Measurements from ENCODE around the gene LAMA2.

The LAMA2 gene

DNA sequence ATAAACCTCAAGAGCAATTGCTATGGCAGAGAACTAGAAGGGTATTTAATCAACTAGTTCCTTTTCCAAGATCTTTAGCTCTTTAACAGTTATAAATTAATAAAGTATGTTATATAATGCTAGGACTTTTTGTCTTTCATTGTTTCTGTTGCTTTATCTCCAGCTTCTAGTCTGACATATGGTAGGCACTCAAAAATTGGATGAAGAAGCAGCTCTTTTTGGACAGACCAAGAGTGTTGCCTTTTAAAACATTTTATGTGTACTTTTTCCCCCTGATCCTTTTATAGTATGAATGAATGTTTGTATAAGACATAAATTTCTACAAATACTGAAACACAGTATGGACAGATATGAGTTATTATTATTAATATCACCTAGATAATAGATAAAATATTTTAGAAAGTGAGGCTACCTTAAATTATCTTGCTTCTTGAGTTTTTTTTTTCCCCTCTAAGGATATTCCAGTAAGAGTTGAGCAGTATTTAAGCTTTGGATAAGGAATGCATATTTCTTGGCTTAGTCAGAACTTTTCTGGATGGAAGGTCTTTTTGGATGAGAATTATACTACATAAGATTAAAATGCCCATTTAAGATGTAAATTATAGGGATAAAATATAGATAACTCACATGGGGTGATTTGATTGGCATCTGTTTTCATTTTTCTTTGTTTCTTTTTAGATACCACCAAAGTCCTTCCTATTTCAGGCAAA lies 16.6 kb downstream of the LAMA2 start:
- no peak for DNase-seq (ENCODE audit: low read depth)

DNA sequence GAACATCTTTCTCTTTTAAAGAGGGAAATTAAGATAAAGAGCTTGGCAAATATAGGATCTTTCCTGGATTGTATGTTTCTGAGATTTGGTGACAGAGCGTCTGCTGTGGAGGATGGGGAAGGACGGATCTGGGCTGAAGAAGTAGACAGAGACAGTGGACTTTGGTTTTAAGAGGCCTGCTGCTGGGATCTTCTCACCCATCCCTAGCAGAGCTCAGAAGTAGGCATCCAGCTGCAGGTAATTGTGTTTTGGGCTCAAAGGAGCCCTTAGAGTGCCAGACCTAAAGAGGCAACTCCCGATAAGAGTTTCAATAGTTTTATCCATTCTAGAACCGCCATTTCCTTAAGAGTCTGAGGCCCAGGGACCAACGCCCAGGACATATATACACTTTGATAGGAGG lies 20.8 kb downstream of the LAMA2 start:
- no peak for DNase-seq (ENCODE audit: low read depth)

DNA sequence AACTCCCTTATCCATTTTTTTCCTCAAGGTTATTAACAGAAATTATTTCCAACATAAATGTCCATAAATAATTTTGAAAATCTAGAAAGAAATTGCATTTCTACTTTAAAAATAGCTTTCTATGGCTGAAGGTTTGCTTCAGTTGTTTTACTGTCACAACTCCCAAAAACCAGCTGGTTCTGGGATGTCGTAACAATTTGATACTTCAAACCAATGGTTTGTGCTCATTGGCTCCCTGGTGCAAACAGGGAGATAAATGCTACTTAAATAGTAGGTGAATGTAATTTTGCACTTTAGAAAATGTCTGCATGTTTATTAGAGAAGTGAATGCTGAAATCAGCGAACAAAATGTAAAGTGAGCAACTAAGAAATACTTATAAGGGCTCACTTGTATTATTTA lies 31.1 kb downstream of the LAMA2 start:
- no peak for DNase-seq (ENCODE audit: low read depth)

DNA sequence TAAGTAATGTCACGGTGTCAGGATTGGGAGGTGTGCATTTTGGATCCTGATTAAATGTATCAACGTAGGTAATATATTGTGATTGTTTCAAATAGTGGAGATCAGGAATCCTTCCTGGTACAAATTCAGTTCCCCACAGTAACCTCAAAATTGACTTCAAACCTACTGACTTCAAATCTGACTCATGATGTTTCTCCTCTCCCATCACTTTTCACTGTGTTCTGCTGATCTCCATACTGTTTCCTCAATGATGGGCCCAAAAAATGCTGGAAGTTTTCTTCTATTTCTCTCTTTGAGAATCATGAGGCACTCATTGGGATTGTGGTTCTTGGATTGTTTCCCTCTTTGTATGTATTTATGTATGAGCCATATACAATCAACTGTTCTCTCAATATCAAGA lies 35.9 kb downstream of the LAMA2 start:
- DNase-seq (ENCODE audit: low read depth): no peak

DNA sequence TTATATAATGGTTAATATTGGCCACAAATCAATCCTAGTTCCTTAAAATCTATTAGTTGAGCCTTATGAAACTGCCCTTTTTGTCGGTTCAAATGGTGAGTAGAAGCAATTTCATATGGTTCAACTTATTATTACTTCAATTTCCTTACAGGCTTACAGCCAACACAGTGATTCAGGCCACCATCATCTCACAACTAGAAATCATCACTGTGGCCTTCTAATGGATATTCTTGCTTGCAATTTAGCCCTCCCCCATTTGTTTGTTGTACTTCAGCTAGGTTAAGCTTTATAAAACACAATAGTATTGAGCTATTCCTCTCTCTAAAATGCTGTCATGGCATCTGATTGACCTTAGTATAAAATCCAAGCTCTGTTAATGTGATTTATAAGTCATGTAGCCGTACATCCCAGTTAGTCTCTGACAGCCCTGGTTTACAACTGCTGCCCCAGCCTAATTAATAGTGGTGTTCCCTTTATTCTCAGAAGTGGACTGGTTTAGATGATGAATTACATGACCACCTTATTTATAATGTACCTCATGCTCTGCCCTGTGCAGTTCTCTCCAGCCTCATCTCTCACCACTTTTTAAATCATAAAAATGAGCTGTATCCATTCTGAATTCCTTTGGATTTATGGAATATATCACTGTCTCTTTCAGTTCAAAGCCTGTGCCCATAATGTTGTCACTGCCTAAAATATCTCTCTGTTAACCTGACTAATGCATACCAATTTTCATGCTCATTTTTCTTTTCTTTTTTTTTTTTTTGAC lies 36.7 kb downstream of the LAMA2 start:
- no peak for DNase-seq (ENCODE audit: low read depth)

DNA sequence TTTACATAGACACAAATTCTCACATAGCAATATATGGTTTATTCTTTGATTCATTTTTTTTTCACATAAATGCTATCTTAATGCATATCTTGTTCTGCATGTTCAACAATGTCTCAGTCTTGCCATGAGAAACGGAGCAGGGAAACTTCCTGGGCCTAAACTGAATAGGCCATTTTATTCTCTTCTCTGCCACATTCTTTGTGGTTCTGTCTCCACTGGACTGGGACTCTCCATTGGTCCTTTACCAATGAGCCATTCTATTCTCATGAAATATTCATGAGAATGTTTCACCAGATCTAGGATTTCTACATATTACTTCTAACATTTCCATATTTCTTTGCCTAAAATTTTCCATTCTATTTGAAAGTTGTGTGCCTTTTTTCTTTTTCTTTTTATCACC lies 42.8 kb downstream of the LAMA2 start:
- DNase-seq (ENCODE audit: low read depth): no peak

DNA sequence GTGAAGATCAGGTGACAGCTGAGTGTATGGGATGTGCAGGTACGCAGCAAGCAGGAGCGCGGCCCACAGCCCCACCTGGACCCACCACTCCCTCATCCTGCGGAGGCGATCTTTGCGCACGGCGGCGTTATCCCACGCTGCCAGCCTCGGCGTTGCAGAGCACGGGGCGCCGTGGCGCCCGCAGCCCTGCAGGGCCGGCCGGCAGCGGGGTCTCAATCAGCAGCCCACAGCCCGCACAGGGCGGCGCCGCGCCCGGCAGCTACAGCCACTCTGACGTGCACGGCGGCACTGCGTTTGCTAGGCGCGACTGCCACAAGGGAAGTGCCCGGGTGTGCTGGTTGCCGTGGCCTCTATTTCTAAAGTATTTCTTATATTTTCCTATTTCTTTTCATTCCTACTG lies 46.9 kb downstream of the LAMA2 start:
- DNase-seq (ENCODE audit: low read depth): no peak

DNA sequence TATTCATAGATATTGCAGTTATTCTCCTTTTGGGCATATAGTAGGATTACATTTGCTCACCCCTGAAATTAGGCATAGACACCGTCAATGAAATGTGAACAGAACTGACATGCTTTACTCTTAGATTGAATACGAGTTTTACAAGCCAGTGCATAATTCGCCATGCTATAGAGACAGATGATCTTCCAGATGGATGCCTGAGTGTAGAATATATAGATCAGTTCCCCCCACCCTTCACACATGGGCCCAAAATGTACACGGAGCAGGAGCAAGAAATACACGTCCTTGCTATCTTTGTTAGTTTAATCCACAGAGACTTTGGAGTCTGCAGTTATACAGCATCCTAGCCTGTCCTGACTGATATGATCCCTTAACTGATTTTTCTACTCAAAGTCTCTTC lies 47.4 kb downstream of the LAMA2 start:
- no peak for DNase-seq (ENCODE audit: low read depth)

DNA sequence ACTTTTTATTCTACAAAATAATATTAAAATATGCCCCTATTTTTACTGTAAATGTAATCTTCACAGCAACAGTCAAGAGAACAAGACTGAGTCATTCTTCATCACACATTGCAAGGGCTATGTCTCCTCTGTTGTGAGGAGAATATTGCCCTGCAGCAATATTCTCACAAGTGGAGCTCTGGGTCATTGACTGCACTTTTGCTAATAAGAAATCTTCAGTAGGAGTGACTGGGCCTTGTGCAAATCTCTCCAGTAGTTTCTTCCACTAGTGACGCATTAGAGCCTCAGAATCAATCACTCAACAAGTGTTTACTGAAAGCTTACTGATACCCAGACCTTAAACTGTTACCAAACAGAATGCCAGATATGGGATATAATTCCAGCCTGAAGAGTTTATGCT lies 49.1 kb downstream of the LAMA2 start:
- no peak for DNase-seq (ENCODE audit: low read depth)

DNA sequence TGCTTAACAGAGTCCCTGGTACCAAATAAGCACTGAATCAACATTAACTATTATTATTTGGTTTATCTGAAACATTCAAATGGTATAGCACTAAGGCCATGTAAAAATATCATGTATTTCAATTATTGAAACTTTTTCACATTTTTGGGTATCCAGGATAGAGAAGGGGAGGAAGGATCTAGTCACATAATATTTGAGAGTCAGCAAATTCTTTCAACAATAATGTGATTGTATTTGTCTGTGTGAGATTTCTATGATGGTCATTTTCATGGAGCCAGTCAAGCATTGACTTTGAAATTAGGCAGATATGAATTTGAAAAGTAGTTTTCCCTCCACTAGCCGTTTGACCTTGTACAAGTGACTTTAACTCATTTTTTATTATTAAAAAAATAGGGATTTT lies 67.9 kb downstream of the LAMA2 start:
- no peak for DNase-seq (ENCODE audit: low read depth)

DNA sequence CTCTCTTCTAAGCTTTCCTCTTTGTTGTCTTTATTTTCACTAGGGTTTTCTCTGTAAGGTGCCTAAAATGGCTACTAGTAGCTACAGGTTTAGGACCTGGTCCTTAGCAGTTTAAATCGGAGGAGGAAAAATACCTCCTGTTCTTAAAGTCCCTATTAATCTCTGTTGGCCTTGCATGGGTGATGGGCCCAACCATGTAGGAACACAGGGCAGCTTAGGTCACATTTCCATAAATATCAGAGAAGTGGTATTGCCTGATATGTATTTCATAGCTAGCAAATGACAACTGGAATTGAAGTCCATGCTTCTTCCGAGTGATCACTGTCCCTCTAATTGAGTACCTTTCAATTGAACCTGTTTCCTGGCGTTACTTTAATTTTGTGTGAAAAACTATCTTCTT lies 70.0 kb downstream of the LAMA2 start:
- no peak for DNase-seq (ENCODE audit: low read depth)

DNA sequence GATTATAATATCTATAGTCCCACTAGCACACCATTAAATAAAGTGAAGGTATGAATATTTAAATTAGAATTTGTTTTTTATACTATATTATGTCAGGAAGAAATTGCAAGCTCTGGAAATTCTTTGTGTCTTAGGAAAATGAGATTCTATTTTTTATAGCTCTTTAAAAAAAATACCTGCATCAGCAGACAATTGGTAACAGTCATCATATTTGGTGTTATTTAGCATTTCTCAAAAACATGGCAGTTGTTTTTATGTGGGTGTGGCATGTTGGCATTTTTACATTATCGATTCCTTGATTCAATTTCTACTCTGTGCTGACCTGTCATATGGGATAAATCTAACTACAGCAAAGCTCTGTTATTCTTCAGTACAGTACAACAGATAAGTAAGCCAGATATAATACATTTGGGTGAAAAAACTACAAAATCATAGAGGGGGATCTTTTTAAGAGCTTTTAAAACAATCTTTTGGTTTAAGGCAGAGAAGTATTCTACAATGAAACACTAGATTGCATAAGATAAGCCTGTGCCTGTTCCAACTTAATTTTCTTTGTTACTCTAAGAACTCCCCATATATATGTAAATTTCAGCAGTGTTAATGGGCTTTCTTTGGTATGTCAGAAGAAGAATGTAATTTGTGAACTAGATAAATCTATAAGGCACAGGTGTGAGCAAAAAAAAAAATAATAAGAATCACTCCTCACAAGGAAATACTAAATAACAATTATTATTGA lies 71.5 kb downstream of the LAMA2 start:
- DNase-seq (ENCODE audit: low read depth): no peak

DNA sequence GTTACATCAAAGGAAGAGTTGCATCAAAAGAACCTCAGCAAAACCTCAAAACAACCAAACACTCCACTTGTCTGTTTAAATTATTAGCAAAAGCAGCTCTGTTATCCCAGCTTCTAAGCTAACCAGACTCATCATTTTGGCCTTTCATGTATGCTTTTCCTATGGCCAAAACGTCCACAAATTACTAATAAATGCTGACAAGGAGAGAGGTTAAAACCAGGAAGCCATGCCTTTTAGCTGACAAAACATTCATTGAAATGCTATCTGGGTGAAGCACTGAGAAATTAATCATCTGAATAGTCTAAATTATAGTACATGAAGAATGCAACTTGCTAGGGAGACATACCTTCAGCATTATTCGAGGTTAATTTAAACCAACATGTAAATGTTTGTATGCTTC lies 80.6 kb downstream of the LAMA2 start:
- DNase-seq (ENCODE audit: low read depth): no peak

DNA sequence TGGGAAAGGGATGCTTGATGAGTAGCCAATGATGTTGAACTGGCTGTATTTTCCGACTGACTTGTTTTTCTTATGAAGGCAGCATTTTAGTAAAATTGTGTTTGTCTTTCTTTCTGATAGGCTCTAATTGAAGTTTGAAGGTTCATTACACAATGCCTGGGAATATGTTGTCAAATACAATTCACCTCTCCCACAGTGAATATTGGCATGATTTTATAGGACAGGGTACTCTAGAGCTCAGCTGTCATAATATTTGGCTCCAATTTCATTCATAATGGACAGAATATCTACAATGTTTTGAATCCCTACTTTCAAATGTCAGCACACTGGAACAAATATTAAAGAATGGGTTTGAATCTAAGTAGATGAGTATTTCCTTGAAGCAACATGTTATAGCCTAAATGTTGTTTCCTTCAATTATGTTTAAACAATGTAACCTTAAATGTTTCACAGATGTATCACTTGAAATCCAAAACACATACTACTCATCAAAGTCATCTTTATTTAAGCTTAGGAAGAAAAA lies 81.4 kb downstream of the LAMA2 start:
- no peak for DNase-seq (ENCODE audit: low read depth)

DNA sequence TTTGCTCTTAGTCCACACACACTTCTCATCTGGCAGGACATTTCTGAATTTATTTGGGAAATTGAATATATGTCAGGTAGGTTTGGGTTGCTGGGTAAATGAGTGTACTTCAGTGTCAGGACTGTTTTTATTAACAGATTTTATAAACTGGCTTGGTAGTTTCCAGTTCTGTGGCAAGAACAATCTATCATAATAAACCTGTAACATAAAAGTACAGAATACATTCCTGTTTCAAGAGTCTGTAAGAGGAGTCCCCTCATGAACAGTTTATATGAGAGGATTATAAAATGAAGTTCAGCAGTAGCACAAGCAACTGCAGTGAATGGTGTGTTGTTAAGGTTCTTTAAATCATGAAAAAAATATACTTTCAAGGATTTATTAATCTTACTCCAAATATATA lies 81.8 kb downstream of the LAMA2 start:
- no peak for DNase-seq (ENCODE audit: low read depth)

DNA sequence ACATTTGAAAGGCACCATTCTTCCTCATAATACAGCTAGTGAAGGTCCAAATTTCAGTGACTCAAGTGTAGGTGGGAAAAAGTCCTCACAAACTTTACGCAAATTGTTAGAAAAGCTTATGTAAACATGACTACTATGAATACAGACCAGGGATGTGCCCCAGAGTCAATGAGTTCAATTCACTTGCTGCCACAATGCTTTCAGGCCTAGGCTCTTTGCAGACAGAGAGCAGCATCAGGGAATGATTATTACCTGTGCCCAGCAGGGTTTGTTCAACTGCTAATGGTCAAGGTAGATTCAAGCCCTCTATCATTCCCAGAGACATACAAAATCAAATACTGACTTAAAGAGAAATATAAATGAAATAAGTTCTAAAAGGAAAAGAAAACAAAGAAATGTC lies 84.0 kb downstream of the LAMA2 start:
- no peak for DNase-seq (ENCODE audit: low read depth)

DNA sequence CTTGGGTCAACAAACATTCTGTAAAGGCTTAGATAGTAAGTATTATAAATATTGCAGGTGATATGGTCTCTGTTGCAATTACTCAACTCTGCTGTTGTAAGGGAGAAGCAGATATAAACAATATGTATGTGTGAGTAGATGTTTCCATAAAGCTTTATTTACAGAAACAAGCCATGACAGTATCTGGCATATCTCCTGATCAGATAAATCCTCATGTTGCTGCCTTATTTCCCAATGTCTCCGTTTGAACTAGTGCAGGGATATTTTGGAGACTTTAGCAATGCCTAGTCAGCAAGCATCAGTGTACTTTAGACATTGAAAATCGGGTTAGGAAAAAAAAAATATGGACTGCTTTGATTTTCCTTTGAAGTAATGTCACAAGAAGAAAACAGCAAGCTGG lies 96.1 kb downstream of the LAMA2 start:
- DNase-seq (ENCODE audit: low read depth): no peak

DNA sequence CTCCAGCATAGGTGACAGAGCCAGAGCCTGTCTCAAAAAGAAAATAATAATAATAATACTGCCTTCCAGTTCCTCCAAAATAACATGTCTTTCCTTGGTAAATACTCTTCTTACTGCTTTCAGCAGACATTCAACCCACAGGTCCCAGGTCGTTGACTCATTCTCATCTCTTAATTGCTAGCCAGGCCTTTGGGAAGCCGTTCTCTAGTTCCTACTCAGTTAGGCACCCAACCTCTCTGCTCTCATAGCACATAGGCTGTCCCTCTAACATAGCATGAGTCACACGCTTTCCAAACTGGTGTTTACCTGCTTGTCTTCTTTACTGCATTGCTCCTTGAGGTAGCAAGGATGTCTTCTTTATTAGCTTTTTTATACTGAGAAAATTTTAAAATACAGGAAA lies 98.8 kb downstream of the LAMA2 start:
- no peak for DNase-seq (ENCODE audit: low read depth)

DNA sequence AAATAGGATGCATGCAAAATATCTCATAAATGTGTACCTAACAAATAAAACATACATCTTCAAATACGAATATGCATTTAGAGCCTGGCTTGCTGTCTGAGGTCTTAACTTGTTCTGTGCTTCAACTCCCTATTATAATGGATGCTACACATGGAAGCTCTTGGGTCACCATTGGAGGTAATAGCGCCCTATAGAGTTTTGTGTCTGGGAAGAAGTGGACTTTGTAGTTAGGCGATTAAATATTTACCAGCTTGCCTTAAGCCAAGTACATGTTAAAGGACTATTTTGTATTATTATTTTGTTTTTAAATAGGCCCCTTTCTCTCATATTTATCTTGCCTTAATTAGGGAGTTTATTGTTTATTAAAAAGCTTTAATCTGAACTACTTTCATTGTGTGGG lies 107.4 kb downstream of the LAMA2 start:
- no peak for DNase-seq (ENCODE audit: low read depth)

DNA sequence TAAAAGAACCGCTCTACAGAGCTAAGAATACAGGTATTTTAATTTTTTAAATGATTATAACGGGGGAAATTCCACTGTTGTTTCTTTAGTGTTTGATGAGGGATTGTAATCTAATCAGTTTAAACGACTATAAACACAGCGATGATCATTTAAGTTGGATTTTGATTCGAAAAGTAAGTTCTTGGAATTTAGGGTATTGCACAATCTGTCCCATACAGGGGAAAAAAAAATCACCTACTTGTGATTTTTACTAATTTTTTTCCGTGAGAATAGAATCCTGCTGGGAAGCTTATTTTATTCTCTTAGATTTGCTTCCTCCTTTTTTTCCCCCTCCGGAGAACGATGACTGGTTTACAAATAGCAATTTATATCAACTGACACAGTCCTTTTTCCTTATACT lies 108.0 kb downstream of the LAMA2 start:
- no peak for DNase-seq (ENCODE audit: low read depth)

DNA sequence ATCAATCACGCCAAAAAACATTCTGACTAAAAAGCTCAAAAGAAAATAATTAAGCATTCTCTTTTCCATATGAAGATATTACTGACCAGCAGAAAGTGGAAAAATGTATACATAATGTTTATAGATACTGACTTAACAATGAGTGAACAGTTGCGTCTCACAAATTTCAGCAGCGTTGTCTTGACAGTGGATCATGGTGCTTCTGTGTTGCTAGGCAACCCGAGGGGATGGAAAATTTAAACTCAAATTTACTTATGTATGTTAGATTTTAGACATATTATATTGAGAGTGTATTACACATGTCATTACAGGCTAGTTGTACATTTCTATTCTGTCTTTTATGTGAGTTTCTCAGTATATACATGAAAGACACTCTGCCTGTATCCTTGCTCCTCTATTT lies 110.2 kb downstream of the LAMA2 start:
- no peak for DNase-seq (ENCODE audit: low read depth)

DNA sequence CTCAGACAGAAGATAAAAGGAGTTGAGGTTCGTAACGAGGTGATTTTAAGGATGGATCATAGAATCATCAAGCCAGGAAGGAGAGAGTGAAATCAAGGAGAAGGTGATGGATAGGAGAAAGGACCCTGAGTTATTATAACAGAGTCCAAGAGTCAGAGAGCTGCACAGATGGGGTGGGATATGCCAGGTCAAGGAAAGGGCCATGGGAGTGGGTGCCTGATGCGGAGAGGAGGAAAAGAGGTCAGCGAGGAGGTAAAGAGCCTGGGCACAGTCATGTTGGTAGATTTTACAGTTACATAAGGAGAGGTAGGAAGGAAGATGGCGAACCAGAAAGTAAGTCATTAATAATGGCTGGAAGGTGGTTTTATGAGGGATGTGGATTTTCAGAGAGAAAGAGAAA lies 114.9 kb downstream of the LAMA2 start:
- no peak for DNase-seq (ENCODE audit: low read depth)
